ENCODE measurements around the gene ROCK2.

ROCK2 gene

GRCh38 chr2:11187083-11187619 lies 157.3 kb downstream of the ROCK2 start:
- H3K4me3 ChIP-seq (ENCODE audit: low read depth, low read length), result no peak overlapping the region
- in situ Hi-C loops (cut with HindIII; ENCODE audit: low sequenced_read_pairs), result no loop called here
- TF ChIP-seq CTCF (IDR thresholded peaks at IDR 0.05; ENCODE audit: low read depth, low read length), result no peak
- DNase-seq (ENCODE audit: low read depth, low spot score), result peak; percentile 68

DNA sequence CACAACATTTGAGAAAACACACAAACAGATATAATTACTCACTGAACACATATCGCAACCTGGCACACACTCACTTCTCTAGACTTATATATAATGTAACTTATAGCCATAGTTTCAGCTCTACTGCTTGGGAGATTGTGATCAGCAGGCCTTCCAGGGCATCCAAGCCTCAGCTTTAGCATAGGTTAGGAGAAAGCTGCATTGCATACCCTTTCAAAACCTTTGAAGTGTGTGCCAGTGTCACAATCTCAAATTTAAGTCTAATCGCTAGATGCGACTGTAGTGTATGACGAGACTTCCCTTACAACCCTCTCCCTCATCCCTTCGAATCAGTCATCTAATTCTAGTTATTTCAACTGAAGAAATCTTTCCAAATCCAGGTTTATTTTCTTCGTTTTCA lies 158.3 kb downstream of the ROCK2 start:
- no peak for TF ChIP-seq CTCF (IDR thresholded peaks at IDR 0.05; ENCODE audit: low read depth, low read length)
- in situ Hi-C loops (cut with HindIII; ENCODE audit: low sequenced_read_pairs), result no loop called here
- DNase-seq (ENCODE audit: low read depth, low spot score), result no peak
- no peak overlapping the region for H3K4me3 ChIP-seq (ENCODE audit: low read depth, low read length)

GRCh38 chr2:11182951-11183350 lies 161.5 kb downstream of the ROCK2 start:
- H3K4me3 ChIP-seq (ENCODE audit: low read depth, low read length), result no peak overlapping the region
- TF ChIP-seq CTCF (IDR thresholded peaks at IDR 0.05; ENCODE audit: low read depth, low read length), result no peak
- no peak for DNase-seq (ENCODE audit: low read depth, low spot score)
- in situ Hi-C loops (cut with HindIII; ENCODE audit: low sequenced_read_pairs), result no loop called here

DNA sequence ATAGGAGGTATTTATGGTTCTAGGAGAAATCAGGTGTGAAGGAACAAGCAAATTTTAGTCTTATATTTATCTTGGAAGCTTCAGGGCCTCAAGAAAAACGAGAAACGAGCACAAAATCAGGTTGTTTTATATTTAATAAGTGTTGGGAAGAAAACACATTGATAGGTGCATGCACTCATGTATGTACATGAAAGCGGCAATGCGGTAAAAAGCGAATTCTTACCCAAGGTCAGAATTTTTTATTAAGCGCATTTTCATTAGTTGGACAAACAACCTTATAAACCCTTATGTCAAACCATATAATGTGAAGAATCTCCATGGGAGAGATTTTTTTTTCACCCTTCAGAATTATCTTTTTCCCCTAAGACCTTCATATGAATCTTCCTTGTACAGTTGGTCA lies 163.8 kb downstream of the ROCK2 start:
- no peak for DNase-seq (ENCODE audit: low read depth, low spot score)
- H3K4me3 ChIP-seq (ENCODE audit: low read depth, low read length), result no peak overlapping the region
- no peak for TF ChIP-seq CTCF (IDR thresholded peaks at IDR 0.05; ENCODE audit: low read depth, low read length)
- in situ Hi-C loops (cut with HindIII; ENCODE audit: low sequenced_read_pairs), result no loop called here

- H3K4me3 ChIP-seq (ENCODE audit: low read depth, low read length), result no peak overlapping the region
- in situ Hi-C loops (cut with HindIII; ENCODE audit: low sequenced_read_pairs), result no loop called here
Observed at GRCh38 chr2:11179899-11180298, 164.5 kb downstream of the ROCK2 start.

GRCh38 chr2:11179196-11179595 lies 165.2 kb downstream of the ROCK2 start:
- H3K4me3 ChIP-seq (ENCODE audit: low read depth, low read length), result no peak overlapping the region
- in situ Hi-C loops (cut with HindIII; ENCODE audit: low sequenced_read_pairs), result no loop called here
- no peak for DNase-seq (ENCODE audit: low read depth, low spot score)

More at GRCh38 chr2:11179899-11180298, 164.5 kb downstream of the ROCK2 start:
- DNase-seq (ENCODE audit: low read depth, low spot score), result no peak
- no peak for TF ChIP-seq CTCF (IDR thresholded peaks at IDR 0.05; ENCODE audit: low read depth, low read length)

More at GRCh38 chr2:11179196-11179595, 165.2 kb downstream of the ROCK2 start:
- TF ChIP-seq CTCF (IDR thresholded peaks at IDR 0.05; ENCODE audit: low read depth, low read length), result no peak

All from astrocyte of the spinal cord (primary cell).